Esophagus muscularis mucosa (tissue), 4 donors: ENCODE data around the gene HDLBP.

Experiments used
- CTCF ChIP-seq, 3 experiments: fragments of 200-600 bp in 2 of 3; fragments of 450-650 bp in 1 of 3; sonication (generic) in 2 of 3; IDR thresholded peaks; one replicate each; pipeline ENCODE4 v1.5.1; 2017 to 2019; ENCODE audit warnings: antibody characterized with exemption in 3 of 3, mild to moderate bottlenecking in 2 of 3, moderate library complexity in 1 of 3
- EP300 ChIP-seq: sonication (generic); formaldehyde crosslinking; IDR thresholded peaks from one replicate; pipeline ENCODE4 v1.6.1; 2017; ENCODE audit warnings: antibody characterized with exemption
- POLR2A ChIP-seq: fragments of 450-650 bp; IDR thresholded peaks from one replicate; pipeline ENCODE4 v1.6.1; 2017; ENCODE audit warnings: antibody characterized with exemption, moderate library complexity, mild to moderate bottlenecking, low read depth

GRCh38 chr2:241349941-241350340 is 34.5 kb upstream of the HDLBP start:
- TF ChIP-seq CTCF (IDR thresholded peaks at IDR 0.05) (no peak), EP300 (no peak), POLR2A (no peak)
